IMR-90 (cell line): ENCODE data around the gene LTO1. TPM values are rescaled to one million over a fixed set of nuclear protein-coding genes. Genes with fewer than 3 reads are reported as not detected.

ENCODE experiments used
- ATAC-seq: fragments of 200-7000 bp; cut with Tn5 transposase; 2 replicates; pipeline ENCODE4 v1.9.1; 2020; ENCODE audit warnings: low read depth, mild to moderate bottlenecking, moderate library complexity
- BruUV-seq: library from RNA; stranded (reverse); fragments of 400-500 nt; replicated peaks from 2 replicates; lab custom pipeline; 2021; lab: Mats Ljungman, UMichigan
- CTCF ChIA-PET: fragments of 300-600 bp; formaldehyde crosslinking; extraction: SDS; loops from one replicate; lab custom pipeline; 2021; ENCODE audit warnings: antibody characterized with exemption; lab: Yijun Ruan, JAX
- POLR2A ChIA-PET: fragments of 300-600 bp; sonication (Branson Sonifier 250); formaldehyde crosslinking; loops from one replicate; lab custom pipeline; 2022; ENCODE audit warnings: antibody characterized with exemption; ENCODE audit not compliant: unreplicated experiment; lab: Charles Lee
- DNase-seq: peaks from one replicate; pipeline ENCODE4 v3.0.0; 2013
- H2AFZ ChIP-seq: replicated peaks from 2 replicates; pipeline ENCODE3; 2013; ENCODE audit warnings: low read length, mild to moderate bottlenecking; ENCODE audit not compliant: poor library complexity
- H2AK5ac ChIP-seq: 2 replicates; pipeline ENCODE4 v1.6.1; 2013; ENCODE audit warnings: low read depth, low read length, inconsistent platforms
- H2AK9ac ChIP-seq: replicated peaks from 2 replicates; pipeline ENCODE3; 2013; ENCODE audit warnings: mild to moderate bottlenecking, low read depth, low read length, moderate library complexity; ENCODE audit not compliant: poor library complexity
- H2BK120ac ChIP-seq: 2 replicates; pipeline ENCODE4 v1.6.1; 2013; ENCODE audit warnings: low read depth, low read length, inconsistent platforms
- H2BK15ac ChIP-seq: 3 replicates; pipeline ENCODE4 v1.6.1; 2013; ENCODE audit warnings: low read depth, low read length, inconsistent platforms
- H2BK20ac ChIP-seq: 2 replicates; pipeline ENCODE4 v1.6.1; 2013; ENCODE audit warnings: low read depth, mild to moderate bottlenecking, inconsistent platforms, low read length, moderate library complexity
- H2BK5ac ChIP-seq: 2 replicates; pipeline ENCODE4 v1.6.1; 2013; ENCODE audit warnings: mild to moderate bottlenecking, low read depth, low read length, inconsistent platforms; ENCODE audit not compliant: poor library complexity, severe bottlenecking
- H3K14ac ChIP-seq: replicated peaks from 2 replicates; pipeline ENCODE4 v1.6.1; 2013; ENCODE audit warnings: low read depth, low read length, inconsistent platforms
- H3K18ac ChIP-seq: 2 replicates; pipeline ENCODE4 v1.6.1; 2013; ENCODE audit warnings: low read depth, low read length, control low read depth
- H3K23ac ChIP-seq: 2 replicates; pipeline ENCODE4 v1.6.1; 2013; ENCODE audit warnings: low read depth, low read length, inconsistent platforms
- H3K27ac ChIP-seq: 2 replicates; pipeline ENCODE4 v1.5.1; 2013; ENCODE audit warnings: mild to moderate bottlenecking, control low read depth, low read length; ENCODE audit not compliant: insufficient read depth
- H3K27me3 ChIP-seq: 2 replicates; pipeline ENCODE4 v1.6.1; 2013; ENCODE audit warnings: low read length; ENCODE audit not compliant: control insufficient read depth, insufficient read depth
- H3K36me3 ChIP-seq: 2 replicates; pipeline ENCODE4 v1.6.1; 2013; ENCODE audit warnings: low read length, mixed read lengths; ENCODE audit not compliant: control insufficient read depth, insufficient read depth
- H3K4ac ChIP-seq: 2 replicates; pipeline ENCODE4 v1.6.1; 2013; ENCODE audit warnings: low read depth, low read length, inconsistent platforms
- H3K4me1 ChIP-seq: 2 replicates; pipeline ENCODE4 v1.6.1; 2013; ENCODE audit warnings: low read length, mixed read lengths; ENCODE audit not compliant: control insufficient read depth, insufficient read depth
- H3K4me2 ChIP-seq: 2 replicates; pipeline ENCODE4 v1.6.1; 2013; ENCODE audit warnings: low read depth, mild to moderate bottlenecking, control low read depth, low read length, moderate library complexity
- H3K4me3 ChIP-seq: 2 replicates; pipeline ENCODE4 v1.5.1; 2013; ENCODE audit warnings: low read depth, mild to moderate bottlenecking, control low read depth, low read length, moderate library complexity; ENCODE audit not compliant: insufficient read depth
- H3K56ac ChIP-seq: 2 replicates; pipeline ENCODE4 v1.6.1; 2013; ENCODE audit warnings: low read length, inconsistent platforms; ENCODE audit not compliant: insufficient read depth; ENCODE audit errors: extremely low read depth
- H3K79me1 ChIP-seq, 2 experiments: 2 replicates each; pipeline ENCODE4 v1.6.1; 2013; ENCODE audit warnings: low read length in 2 of 2, inconsistent platforms in 1 of 2, low read depth in 1 of 2
- H3K9ac ChIP-seq: 2 replicates; pipeline ENCODE4 v1.6.1; 2013; ENCODE audit warnings: low read depth, low read length, control low read depth
- H3K9me1 ChIP-seq: 2 replicates; pipeline ENCODE4 v1.6.1; 2013; ENCODE audit warnings: low read length, inconsistent platforms; ENCODE audit not compliant: insufficient read depth
- H3K9me3 ChIP-seq: 2 replicates; pipeline ENCODE4 v1.6.1; 2013; ENCODE audit warnings: low read length; ENCODE audit not compliant: control insufficient read depth, insufficient read depth
- H4K20me1 ChIP-seq: 2 replicates; pipeline ENCODE4 v1.6.1; 2013; ENCODE audit warnings: low read length, inconsistent platforms; ENCODE audit not compliant: insufficient read depth
- H4K5ac ChIP-seq: 2 replicates; pipeline ENCODE4 v1.6.1; 2013; ENCODE audit warnings: mild to moderate bottlenecking, low read depth, low read length, control low read depth
- H4K8ac ChIP-seq, 2 experiments: 2 replicates each; pipeline ENCODE4 v1.6.1; 2013; ENCODE audit warnings: low read depth in 2 of 2, low read length in 2 of 2, control low read depth in 1 of 2, inconsistent platforms in 1 of 2
- H4K91ac ChIP-seq: 2 replicates; pipeline ENCODE4 v1.6.1; 2013; ENCODE audit warnings: low read depth, low read length, inconsistent platforms; ENCODE audit not compliant: insufficient read depth
- SMC3 ChIP-seq: fragments of 150-350 bp; IDR thresholded peaks from 2 replicates; pipeline ENCODE4 v1.6.1; 2016; ENCODE audit warnings: low read depth, mild to moderate bottlenecking, antibody characterized with exemption, low read length, moderate library complexity
- WGBS, 2 experiments: methylation state at CpG; one replicate each; pipeline versions ENCODE4 v1.1.5 to v1.1.7; 2013; ENCODE audit warnings: missing lambda C conversion rate in 2 of 2; ENCODE audit not compliant: insufficient read length in 1 of 2; ENCODE audit errors: extremely low coverage in 2 of 2; 5-methylcytosine and 5-hydroxymethylcytosine counted together
- dilution Hi-C: fragments of 300-500 bp; cut with HindIII; formaldehyde crosslinking; loops from one replicate; pipeline ENCODE4 v1.14.3; 2018; ENCODE audit warnings: low sequenced_read_pairs; ENCODE audit not compliant: unreplicated experiment
- in situ Hi-C: fragments of 300-500 bp; cut with MboI; formaldehyde crosslinking; loops from 3 replicates; pipeline ENCODE4 v1.14.3; 2019; ENCODE audit warnings: low sequenced_read_pairs, inconsistent platforms, mixed read lengths
- intact Hi-C: fragments of 100-400 bp; cut with micrococcal nuclease; formaldehyde crosslinking; loops from 2 replicates; pipeline ENCODE4 v1.10.0; 2022
- polyA plus RNA-seq, 3 experiments: library from polyadenylated mRNA; depleted of rRNA; stranded (reverse); fragments of >200 nt; gene quantifications; 2 replicates each; pipeline ENCODE4 v1.2.3, GENCODE V29; 2012; ENCODE audit warnings: low replicate concordance in 1 of 3
- total RNA-seq: library from RNA; depleted of rRNA; stranded (reverse); fragments of >200 nt; gene quantifications from 2 replicates; pipeline ENCODE4 v1.2.3, GENCODE V29; 2012

LTO1 gene
- total and polyA plus RNA-seq, 2 of the 4 experiments (the other 2 are of a cell fraction) = 8.2 to 23.5 TPM

- H3K79me1 ChIP-seq = no peaks in the 10 kb centered on the region
- no peak overlapping the region for H4K91ac ChIP-seq
- H2BK20ac ChIP-seq = no peak overlapping the region
- no peak overlapping the region for H4K5ac ChIP-seq
- H3K27me3 ChIP-seq = peaks cover 32% of the 10 kb centered on the region
- no TSS peak for BruUV-seq
- in situ Hi-C loops = no loop called here
- no peak overlapping the region for H2BK5ac ChIP-seq
- H3K4me3 ChIP-seq = no peak overlapping the region
- H3K9me3 ChIP-seq = peaks cover 5% of the 10 kb centered on the region
- no peaks in the 10 kb centered on the region for H4K20me1 ChIP-seq
- no peak overlapping the region for H3K56ac ChIP-seq
- H3K4me1 ChIP-seq = no peaks in the 10 kb centered on the region
- no peak for DNase-seq
- H3K27ac ChIP-seq = no peak overlapping the region
- no peak overlapping the region for H2BK120ac ChIP-seq
- H3K4me2 ChIP-seq = no peak overlapping the region
- no peak overlapping the region for H3K14ac ChIP-seq
- H3K18ac ChIP-seq = no peak overlapping the region
- no peak overlapping the region for H4K8ac ChIP-seq
- TF ChIP-seq SMC3 = no peak
- ATAC-seq = no peak
- ChIA-PET CTCF (no interaction called here), POLR2A (no interaction called here)
- no peak overlapping the region for H2BK15ac ChIP-seq
- H2AK9ac ChIP-seq = no peak overlapping the region
- H2AK5ac ChIP-seq = no peak overlapping the region
- H3K4ac ChIP-seq = no peak overlapping the region
- H2AFZ ChIP-seq = no peak overlapping the region
- no peaks in the 10 kb centered on the region for H3K36me3 ChIP-seq
- WGBS, 2 experiments = no CpG with 5 or more reads among the region's 7 CpGs
- intact Hi-C loops = no loop called here
- H3K23ac ChIP-seq = no peak overlapping the region
- dilution Hi-C loops = no loop called here
- no peak overlapping the region for H3K9ac ChIP-seq
- no peaks in the 10 kb centered on the region for H3K9me1 ChIP-seq
These were observed 20.4 kb upstream of the LTO1 start for GRCh38 chr11:69695581-69695980.
